ENCODE results near the gene BHLHE40. TPM values are rescaled to one million over a fixed set of nuclear protein-coding genes. Genes with fewer than 3 reads are reported as not detected.

Gene BHLHE40
- total and polyA plus RNA-seq, 2 of the 8 experiments (the other 6 are each of a cell fraction or from before 2014, with no cell fraction given) = 1.5 to 2.2 TPM

DNA sequence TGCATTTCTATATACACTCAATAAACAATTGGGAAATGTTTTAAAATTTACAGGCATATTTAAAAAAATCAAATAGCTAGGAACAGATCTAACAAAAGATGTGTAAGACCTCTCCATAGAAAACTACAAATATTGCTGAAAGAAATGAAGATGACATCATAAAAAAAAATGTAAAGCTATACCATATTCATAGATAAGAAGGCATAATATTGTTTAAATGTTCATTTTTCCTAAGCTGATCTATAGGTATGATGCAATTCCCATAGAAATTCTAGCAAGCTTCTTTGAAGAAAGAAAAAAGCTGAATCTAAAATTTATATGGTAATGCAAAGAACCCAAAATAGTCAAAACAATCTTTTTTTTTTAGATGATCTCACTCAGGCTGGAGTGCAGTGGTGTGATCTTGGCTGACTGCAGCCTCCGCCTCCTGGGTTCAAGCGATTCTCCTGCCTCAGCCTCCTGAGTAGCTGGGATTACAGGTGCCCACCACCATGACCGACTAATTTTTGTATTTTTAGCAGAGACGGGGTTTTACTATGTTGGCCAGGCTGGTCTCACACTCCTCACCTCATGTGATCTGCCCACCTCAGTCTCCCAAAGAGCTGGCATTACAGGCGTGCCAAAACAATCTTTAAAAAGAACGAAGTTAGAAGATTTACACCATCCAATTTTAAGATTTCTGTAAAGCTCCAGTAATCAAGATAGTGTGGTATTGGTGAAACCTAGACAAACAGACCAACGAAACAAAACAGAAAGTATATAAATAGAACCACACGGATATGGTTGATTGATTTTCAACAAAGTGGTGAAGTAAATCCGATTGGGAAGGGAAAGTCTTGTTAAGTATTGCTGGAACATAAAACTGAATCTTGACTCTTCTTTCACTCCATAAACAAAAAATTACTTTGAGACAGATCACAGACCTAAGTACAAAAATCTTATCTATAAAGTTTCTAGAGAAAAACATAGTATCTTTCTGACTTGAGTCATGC is 6.3 kb upstream of the BHLHE40 start:
- peaks cover 4 to 17% (median 11%) of the 10 kb centered on the region in 4 experiments for H3K27me3 ChIP-seq (replicated peaks in 1 of 4; ENCODE audit: control insufficient read depth in 3 of 4, extremely low read depth in 1 of 4, insufficient read depth in 3 of 4, low read length in 3 of 4)
- no peak overlapping the region for H3K56ac ChIP-seq (replicated peaks; ENCODE audit: insufficient read length, low read depth, low read length)
- H4K5ac ChIP-seq (ENCODE audit: insufficient read length, low read depth, low read length) = no peak overlapping the region
- FAIRE-seq (no peak), DNase-seq (ENCODE audit: low read depth in 1 of 2, low spot score in 2 of 2) (no peak)
- TF ChIP-seq NANOG (IDR thresholded peaks at IDR 0.05; ENCODE audit: insufficient read depth, low read depth, low read length, poor library complexity, severe bottlenecking) (no peak), EGR1 (IDR thresholded peaks at IDR 0.05; ENCODE audit: borderline replicate concordance, low read depth, low read length) (no peak)
- no peak overlapping the region for H2BK120ac ChIP-seq (replicated peaks; ENCODE audit: low read depth, low read length)
- no peak overlapping the region for H2BK20ac ChIP-seq (ENCODE audit: low read length)
- H3K79me2 ChIP-seq (ENCODE audit: control insufficient read depth in 1 of 2, insufficient read depth in 2 of 2, low read length in 2 of 2) = no peaks in the 10 kb centered on the region
- no peak overlapping the region for H3K27ac ChIP-seq (ENCODE audit: low read depth, low read length)
- H2BK12ac ChIP-seq (ENCODE audit: low read depth, low read length) = no peak overlapping the region
- H3K23me2 ChIP-seq (ENCODE audit: low read depth, low read length) = peaks cover 6% of the 10 kb centered on the region
- H3K9me3 ChIP-seq (ENCODE audit: insufficient read depth in 2 of 2, low read depth in 1 of 2, low read length in 1 of 2) = no peaks in the 10 kb centered on the region
- no peak overlapping the region for H3K9ac ChIP-seq (replicated peaks in 1 of 4; ENCODE audit: extremely low read depth in 1 of 4, low read depth in 3 of 4, low read length in 3 of 4)
- WGBS, 2 experiments (ENCODE audit: extremely low coverage in 1 of 2, insufficient coverage in 1 of 2, insufficient read length in 1 of 2, insufficient replicate concordance in 2 of 2, low coverage in 1 of 2, low lambda C conversion rate in 2 of 2, missing lambda C conversion rate in 1 of 2) = 86% methylated on average over 9 of the region's 9 CpGs; no CpG with 5 or more reads in 1 of the 2 experiments
- no peak overlapping the region for H2AK5ac ChIP-seq (ENCODE audit: low read depth, low read length)
- ChIA-PET CTCF (ENCODE audit: partially characterized antibody) (interaction anchor here (0.6 to 1.5 kb wide), 8 partner anchors 9 to 289 kb away, joined by 3 to 7 read pairs (median 3); no protein-coding TSS in a partner anchor), POLR2A (ENCODE audit: partially characterized antibody) (no interaction called here)
- no peaks in the 10 kb centered on the region for H3K79me1 ChIP-seq (ENCODE audit: low read depth, low read length)
- no peak overlapping the region for H3K4me3 ChIP-seq (ENCODE audit: extremely low read depth in 1 of 4, insufficient read depth in 2 of 4, low read depth in 3 of 4, low read length in 4 of 4)
- no peaks in the 10 kb centered on the region for H3K36me3 ChIP-seq (ENCODE audit: control insufficient read depth in 2 of 4, insufficient read depth in 4 of 4, low read length in 3 of 4)
- no peak overlapping the region for H2AFZ ChIP-seq (ENCODE audit: low read length)
- H4K20me1 ChIP-seq (replicated peaks in 1 of 2; ENCODE audit: control insufficient read depth in 1 of 2, insufficient read depth in 2 of 2, low read length in 2 of 2) = no peaks in the 10 kb centered on the region
- H3K4me1 ChIP-seq (replicated peaks in 1 of 4; ENCODE audit: control insufficient read depth in 3 of 4, insufficient read depth in 4 of 4, low read length in 3 of 4) = peaks cover 2 to 5% (median 4%) of the 10 kb centered on the region in 4 experiments; a peak in 4 of 7 replicates
- H2BK15ac ChIP-seq (ENCODE audit: low read length) = no peak overlapping the region
- H3K4ac ChIP-seq (replicated peaks; ENCODE audit: insufficient read length, low read depth, low read length) = no peak overlapping the region
- no peak overlapping the region for H4K91ac ChIP-seq (replicated peaks; ENCODE audit: insufficient read length, low read length)
- H3K18ac ChIP-seq (ENCODE audit: extremely low read depth, low read length) = no peak overlapping the region
- no peak overlapping the region for H3K23ac ChIP-seq (ENCODE audit: insufficient read length)
- H3K14ac ChIP-seq (ENCODE audit: insufficient read length) = no peak overlapping the region
- no peak overlapping the region for H2BK5ac ChIP-seq (ENCODE audit: low read depth, low read length)
- H4K8ac ChIP-seq (ENCODE audit: extremely low read depth, insufficient read depth, low read length) = no peak overlapping the region
- H3K4me2 ChIP-seq (ENCODE audit: insufficient read depth in 1 of 2, low read depth in 2 of 2, low read length in 2 of 2) = no peak overlapping the region
